LHCN-M2 (cell line): ENCODE results near the gene RPL36. TPM values are rescaled to one million over a fixed set of nuclear protein-coding genes. Genes with fewer than 3 reads are reported as not detected.
"Not testable (repeated sequence)": the region's sequence is repeated elsewhere in the genome, so short reads cannot be mapped to it uniquely, and the experiment has no call there.

ENCODE experiments used
- DNase-seq: peaks from one replicate; pipeline ENCODE4 v3.0.0-alpha.2; 2012; ENCODE audit warnings: low read depth
- total RNA-seq: library from RNA; depleted of rRNA; stranded (reverse); fragments of >200 nt; gene quantifications from 2 replicates; pipeline ENCODE4 v1.2.3, GENCODE V29; 2014

RPL36 gene
- total RNA-seq, 1 experiment from 2014 or later = 795 TPM

DNA sequence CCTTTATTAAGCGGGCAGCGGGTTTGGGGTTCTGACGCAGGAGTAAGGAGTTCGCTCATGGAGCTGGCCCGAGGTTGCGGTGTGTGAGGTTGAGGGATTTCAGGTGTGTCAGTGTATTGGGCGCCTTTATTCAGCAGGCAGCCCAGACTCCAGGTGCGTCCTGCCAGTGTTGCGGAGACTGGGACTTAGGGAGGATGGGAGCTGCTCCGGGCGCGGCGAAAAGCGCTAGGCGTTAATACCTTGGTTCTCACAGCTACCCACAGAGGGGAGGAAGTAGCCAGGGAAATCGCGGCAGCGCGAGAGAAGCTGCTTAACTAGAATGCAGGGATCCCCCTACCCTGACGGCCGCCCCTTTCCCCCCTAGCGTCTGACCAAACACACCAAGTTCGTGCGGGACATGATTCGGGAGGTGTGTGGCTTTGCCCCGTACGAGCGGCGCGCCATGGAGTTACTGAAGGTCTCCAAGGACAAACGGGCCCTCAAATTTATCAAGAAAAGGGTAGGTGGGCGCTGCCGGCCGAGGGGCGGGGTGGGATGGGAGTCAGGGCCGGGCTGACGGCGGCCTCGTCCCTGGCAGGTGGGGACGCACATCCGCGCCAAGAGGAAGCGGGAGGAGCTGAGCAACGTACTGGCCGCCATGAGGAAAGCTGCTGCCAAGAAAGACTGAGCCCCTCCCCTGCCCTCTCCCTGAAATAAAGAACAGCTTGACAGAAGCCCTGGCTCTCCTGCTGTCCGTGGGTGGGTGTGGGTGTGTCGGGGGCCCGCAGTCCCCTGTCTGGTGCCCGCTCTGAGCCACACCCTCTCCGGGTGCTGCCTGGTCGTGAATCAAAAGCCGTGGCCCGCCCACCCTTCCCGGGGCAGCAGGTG, 1.1 kb downstream of the RPL36 start:
- peak; percentile 31 for DNase-seq

DNA sequence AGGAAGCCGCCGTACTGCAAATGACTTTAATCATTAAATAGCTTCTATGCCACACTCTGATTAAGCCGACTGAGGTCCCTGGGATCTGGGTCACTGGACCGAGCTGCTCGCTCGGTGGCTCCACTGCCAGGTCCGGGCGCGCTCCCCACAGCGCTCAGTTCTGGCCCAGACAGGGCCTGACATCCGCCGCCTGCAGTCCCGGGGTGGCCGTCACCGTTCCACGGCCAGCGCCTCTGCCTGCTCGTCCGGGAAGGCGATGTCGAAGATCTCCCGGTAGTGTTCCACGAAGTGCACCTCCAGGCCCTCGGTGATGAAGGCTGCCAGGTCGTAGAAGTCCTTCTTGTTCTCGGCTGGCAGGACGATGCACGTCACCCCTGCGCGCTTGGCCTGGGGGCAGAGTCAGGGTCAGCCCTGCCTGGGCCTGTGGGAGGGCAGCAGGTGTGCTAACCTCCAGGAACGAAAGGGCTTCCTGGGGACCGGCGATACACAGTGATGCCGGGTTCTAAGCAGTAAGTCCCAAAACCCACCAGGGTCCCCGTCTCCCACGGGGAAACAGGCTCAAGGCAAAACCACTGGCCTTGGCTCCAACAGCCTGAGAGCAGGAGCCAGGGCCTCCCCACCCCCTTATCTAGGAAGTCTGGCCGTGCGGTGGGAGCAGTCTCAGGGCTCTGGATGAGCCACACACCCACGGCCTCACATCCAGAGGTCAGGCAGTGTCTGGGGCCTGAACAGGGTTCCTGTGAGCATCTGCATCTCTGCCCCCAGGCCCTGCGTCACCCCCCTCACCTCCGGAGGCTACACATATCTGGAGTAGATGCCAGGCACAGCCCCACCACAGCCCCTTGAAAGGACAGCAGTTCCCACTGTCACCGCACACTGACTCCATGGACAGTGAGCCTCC, 2.0 kb downstream of the RPL36 start:
- DNase-seq = no peak

DNA sequence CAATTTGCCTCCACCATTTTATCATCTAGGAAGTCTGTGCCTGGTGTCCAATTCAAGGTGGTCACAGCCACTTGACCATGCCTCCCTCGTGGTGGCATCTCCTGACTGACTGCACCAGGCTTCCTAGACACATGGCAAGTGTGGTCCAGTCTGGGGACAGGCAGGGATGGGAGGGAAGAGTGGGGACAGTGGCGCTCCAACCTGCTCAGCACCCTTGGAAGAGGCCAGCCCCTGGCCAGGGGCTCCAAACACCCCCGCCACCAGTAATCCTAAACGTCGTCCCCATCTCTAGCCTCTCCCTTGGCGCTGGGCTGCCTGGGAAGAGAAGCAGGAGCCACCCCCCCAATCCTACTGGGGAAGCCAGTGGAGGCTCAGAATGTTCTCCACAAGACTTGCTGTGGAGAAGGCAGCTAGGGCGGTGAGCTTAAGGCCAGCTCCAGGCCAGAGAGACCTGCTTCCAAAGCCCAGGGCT, 2.7 kb downstream of the RPL36 start:
- DNase-seq = no peak

DNA sequence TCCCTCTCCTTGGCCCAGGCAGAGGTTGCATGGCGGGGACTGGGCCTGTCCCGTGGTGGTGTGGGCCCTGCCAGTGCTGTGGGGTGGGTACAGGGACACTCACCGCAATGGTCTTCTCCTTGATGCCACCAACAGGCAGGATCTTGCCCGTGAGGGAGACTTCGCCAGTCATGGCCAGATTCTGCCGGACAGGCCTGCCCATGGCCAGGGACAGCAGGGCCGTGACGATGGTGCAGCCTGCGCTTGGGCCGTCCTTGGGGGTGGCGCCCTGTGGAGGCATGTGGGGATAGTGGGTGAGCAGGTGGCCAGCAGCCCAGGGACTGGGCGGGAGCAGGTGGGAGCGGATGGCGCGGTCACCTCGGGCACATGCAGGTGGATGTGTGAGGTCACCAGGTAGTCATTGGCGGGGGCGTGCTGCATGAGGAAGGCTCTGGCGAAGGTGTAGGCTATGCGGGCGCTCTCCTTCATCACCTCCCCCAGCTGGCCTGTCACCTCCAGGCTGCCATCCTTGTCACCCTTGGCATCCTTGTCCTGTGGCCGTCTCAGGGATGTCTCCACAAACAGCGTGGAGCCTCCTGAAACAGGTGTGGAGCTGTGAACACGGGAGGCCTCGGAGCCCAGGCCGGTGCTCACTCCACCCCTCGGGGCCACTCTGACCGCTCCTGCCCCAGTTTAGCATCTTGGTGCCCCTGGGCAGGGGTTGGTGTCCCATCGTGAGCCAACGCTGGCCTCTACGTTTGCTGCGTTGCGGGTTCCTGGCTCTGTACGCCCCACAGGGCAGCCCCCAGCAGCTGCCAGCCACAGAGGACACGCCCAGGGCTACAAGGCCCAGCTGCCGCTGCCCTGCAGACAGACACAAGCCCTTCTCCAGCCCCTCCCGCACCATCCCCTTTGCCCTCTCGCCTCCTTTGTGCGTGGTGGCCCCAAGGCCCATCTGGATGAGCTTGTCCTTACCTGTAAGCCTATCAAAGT, 3.4 kb downstream of the RPL36 start:
- peak; percentile 51 for DNase-seq

DNA sequence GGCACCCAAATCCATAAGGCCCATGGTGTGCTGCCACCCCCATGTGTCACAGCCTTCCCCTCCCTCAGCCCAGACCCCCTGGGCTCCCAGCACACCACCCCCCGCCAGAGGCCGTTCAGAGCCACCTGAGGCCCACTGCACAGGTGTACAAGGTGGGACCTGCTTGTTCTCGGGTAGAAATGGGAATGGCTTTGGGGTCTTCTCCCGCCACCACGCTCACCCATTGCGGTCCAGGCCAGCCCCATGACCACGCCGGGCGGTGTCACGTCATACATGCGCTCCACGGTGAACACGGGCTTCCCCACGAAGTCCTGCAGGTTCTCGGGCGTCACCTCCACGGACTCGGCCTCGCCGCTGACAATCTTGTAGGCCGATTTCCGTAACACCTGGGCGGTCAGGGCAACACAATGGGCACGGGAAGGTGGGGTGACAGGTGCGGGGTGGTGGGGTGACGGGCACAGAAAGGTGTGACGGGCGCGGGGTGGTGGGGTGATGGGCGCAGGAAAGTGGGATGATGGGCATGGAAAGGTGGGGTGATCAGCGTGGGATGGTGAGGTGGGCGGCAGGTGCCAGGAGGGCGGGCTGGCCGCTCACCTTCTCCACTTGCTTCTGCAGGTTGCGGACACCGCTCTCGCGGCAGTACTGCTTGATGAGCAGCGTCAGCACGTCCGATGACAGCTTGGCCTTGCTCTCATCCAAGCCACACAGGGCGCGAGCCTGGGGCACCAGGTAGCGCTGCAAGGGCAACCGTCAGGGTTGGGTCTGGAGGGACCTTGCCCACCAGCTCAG, 4.3 kb downstream of the RPL36 start:
- no peak for DNase-seq

DNA sequence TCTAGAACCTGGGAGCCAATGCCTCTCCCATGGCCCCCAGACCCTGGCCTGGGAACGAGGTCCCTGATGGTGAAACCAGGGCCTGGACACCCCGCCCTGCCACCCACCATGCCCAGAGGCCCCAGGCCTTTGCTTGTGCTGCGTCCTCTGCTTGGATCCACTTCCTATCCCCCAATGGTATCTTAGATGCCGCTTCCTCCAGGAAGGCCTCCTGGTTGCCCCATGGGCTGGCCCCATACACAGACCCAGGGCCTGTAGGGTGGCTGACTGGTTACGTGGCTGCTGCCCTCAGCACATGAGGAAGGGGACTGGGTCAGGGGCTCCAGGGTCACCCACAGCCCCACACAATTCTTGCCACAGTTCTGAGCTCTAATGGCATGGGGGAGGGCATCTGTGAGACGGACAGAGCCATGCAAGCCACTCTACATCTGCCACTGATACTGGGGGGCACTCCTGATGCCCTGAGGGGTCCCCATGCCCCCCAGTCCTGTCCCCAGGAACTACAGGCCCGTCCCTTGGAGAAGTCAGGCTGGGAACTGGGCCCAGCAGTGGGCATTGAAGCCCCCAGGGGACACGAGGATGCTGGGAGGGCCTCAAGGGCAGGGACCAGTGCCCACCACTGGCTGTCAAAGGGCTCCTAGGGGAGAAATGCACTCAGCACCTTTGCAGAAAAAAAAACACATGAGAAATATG, 5.0 kb downstream of the RPL36 start:
- DNase-seq = no peak

DNA sequence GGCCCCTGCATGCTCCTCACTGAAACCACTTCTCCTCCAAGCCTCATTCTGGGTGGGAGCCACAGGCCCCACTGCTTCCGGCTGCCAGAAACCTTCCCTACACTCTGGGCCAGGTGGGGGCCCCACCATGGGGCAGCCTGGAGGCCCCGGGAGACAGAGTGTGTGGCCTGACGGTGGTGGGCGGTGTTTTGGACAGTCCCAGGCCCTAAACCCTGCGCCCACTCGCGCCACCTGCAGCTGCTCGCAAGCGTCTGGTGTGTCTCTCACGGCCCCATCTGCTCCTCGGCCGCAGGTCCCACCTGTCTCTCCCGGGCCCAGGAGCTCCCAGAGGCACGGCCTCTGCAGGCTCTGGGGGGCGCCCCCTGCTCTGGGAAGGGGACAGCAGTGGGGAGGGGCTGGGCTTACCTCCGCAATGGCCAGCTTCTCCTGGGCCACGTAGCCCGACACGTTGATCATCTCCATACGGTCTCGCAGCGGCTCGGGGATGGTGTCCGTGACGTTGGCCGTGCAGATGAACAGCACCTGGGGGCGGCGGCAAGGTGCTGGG, 5.6 kb downstream of the RPL36 start:
- DNase-seq = no peak

DNA sequence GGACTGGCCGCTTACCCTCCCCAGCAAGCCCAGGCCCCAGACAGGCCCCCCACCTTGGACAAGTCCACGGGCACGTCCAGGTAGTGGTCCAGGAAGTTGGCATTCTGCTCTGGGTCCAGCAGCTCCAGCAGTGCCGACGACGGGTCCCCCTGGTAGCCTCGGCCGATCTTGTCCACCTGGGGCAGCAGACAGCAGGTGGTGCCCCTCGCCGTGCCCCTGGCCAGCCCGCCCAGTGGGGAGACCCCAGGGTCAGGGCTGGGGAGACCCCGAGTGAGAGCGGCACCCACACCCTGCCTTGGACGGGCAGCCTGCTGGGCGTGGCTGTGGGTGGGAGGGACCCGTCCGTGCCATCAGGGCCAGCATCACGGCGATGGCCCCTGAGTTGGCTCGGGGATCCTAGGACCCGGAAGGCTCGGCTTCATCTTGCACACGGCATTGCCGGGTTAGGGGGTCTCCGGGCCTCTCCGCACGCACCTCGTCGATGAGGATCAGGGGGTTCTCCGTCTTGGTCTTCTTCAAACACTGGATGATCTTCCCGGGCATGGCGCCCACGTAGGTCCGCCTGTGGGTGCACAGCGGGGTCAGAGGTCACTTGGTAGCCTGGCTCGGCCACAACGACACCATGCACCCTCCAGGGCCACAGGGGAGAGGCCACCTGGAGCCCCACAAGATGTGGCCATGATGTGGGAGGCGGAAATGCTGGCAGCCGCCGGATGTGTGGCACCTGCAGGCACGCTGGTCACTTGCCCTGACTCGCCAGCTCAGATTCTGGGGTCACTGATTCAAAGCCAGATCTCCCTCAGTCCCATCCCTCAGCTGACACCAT, 6.3 kb downstream of the RPL36 start:
- DNase-seq = no peak

DNA sequence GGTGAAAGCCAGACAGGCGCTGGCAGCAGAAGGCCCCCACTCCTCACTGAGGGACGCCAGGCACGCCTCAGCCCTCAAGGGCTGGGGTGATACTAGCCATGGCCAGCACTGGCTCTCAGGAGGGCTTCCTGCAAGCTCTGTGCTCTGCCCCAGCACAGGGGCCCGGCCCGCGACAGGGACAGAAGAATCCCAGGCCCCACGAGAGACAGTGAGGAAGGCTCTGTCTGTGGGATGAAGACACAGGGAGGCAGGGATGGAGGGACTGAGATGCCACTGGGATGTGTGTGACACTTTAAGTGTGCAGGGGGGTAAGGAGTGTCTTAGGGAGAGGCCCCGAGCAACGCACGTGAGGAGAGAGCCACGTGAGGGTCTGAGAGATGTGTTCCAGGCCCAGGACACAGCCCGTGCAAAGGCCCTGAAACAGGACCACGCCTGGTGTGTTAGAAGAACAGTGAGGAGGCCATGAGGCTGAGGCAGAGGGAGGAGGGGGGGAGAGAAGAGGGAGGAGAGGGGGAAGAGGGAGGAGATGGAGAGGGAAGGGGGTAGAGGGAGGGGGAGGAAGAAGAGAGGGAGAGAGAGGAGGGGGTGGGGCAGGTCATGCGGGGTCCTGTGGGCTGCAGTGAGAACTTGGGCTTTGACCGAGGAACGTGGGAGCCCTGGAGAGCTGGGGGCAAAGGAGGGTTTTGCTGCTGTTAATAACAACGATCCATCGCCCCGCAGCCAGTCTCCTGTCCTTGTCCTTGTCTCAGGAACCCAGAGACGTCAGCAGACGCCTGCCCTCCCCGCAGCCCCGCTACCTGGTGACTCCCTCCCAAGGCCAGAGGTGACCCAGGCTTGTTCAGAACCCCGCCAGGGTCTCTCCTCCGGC, 7.2 kb downstream of the RPL36 start:
- no peak for DNase-seq

DNA sequence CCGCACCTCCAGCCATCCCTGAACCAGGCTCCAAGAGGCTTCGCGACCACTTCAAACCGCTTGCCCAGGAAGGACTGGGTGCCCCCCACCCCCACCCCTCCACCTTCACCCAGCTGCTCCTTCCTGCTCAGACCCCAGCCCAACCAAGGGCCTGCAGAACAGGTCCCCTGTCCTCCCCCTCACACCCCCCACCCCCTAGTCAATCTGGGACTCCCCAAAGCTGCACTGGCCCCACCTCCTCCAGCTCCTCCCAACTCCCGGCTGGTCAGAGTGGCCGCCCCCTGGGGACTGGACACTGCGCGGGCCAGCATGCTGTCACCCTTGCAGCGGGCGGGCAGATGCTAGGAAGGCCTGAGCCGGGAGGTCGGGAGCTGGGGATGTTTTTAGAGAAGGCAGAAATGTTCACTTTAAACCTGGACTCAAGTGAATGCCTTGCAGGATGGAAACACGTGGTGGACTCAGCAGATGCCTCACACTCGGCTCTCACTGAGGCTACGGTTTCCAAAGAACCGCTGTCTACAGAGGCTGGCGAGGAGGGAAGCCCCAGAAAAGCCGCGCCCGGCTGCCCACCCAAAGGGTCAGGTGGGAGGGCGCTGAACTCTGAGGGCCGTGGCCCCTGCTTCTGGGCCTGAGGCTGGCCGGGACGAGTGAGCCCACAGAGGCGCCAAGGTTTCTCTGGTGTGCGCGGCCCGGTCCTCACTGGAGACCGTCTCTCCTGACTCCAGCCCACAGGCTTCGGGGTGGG, 8.0 kb downstream of the RPL36 start:
- no peak for DNase-seq

DNA sequence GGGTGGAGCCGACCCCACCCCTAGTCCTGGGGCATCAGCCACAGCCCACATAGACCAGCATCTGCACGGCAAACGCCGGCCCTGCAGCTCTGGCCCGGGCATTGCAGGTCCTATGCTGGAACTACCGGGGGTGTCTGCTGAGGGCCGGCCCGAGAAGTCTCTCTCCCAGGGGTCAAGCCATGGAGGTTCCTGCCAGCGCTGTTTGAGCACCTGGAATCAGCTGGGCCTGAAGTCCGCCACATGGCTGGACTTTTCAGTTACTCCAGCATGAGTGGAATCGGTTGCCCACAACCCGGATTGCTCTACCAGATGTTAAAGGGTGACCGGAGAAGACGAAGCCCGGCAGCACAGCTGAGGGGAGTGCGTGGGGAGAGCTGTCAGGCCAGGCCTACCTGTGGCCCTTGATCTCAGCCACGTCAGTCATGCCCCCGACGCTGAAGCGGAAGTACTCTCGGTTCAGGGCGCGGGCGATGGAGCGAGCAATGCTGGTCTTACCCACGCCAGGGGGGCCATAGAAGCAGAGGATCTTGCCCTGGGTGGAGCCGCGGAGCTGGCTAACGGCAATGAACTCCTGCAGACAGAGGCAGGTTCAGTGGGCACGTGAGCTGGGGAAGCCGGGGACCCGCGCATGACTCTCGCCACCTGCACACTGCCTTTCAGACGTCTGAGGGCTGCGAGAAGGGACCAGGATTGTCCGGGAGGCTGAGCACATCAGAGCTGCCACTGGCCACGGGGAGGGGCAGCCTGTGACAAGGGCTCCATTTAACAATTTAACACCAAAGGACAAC, 8.7 kb downstream of the RPL36 start:
- DNase-seq = no peak

DNA sequence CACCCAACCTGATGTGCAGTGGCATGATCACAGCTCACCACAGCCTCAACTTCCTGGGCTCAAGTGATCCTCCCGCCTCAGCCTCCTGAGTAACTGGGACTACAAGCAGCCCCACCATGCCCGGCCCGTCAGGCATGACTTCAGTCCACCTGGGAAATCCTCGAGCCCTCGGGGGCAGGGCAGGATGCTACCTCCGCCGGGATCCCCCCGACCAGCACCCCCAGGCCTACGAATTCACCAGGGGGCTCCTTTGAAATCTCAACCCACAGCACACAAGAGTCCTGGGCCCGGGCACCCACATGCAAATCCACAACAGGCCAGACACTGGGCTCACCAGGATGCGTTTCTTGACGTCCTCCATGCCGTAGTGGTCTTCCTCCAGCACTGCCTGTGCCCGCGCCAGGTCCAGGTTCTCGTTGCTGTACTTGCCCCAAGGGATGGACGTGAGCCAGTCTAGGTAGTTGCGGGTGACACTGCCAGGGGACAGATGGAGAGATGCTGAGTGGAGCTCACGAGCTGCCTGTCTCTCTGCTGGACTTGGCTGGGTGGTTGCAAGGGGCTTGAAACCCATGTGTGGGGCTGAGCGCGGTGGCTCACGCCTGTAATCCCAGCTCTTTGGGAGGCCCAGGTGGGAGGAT, 10.5 kb downstream of the RPL36 start:
- DNase-seq = no peak

DNA sequence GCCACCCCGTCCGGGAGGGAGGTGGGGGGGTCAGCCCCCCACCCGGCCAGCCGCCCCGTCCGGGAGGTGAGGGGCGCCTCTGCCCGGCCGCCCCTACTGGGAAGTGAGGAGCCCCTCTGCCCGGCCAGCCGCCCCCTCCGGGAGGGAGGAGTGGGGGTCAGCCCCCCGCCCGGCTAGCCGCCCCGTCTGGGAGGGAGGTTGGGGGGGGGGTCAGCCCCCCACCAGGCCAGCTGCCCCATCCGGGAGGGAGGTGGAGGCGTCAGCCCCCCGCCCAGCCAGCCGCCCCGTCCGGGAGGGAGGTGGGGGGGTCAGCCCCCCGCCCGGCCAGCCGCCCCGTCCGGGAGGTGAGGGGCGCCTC, 11.9 kb downstream of the RPL36 start:
- not testable (repeated sequence) for DNase-seq

DNA sequence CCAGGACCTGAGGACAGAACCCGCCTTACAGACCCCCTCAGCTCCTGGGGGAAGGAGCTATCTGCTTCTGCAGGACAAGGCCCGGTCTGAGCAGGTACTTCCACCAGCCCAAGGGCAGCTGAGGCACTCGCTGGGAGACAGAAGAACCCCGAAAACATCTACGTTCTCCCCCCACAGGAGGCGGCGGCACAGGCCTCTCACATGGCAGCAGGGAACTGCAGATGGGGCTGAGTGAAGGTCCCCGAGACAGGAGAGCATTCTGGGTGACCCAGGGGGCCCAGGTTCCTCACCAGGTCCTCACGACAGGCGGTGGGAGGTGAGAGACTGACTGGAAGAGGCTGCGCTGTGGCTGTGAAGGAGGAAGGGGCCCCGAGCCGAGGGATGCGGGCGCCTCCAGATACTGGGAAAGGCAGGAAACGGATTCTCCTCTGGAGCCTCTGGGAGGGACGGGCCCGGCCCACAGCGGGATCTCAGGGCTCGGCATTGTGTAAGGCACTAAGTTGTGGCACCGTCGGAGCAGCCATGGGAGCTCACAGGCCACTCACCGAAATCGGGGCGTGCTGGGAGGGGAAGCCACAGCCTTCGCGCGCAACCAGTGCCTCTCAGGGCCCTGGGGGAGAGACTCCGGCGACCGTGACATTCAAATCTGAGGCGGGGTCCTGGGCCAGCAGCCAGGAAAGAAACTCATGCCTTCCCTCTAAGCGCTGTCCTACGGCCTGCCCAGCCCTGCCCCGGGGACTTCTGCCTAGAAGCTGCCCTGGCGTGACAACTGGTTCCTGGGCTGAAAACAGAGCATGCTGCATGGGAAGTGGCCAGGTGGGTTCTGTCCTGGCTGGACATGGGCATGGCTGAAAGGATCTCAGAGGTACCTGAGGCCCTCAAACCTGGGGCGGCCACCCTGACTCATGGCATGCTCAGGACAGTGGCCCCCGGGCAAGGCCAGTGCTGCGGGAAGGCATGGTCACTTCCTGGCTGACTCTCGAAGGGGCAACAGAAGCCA, 14.0 kb downstream of the RPL36 start:
- DNase-seq = no peak
